GM12801 (cell line): ENCODE data around the gene SSPN.

ENCODE experiments used
- TF ChIP-seq, protein P1 (sequence below): IDR thresholded peaks from one replicate; pipeline ENCODE4 v1.5.1; 2011; ENCODE audit warnings: control low read depth; ENCODE audit not compliant: insufficient read length; ENCODE audit errors: extremely low read depth

Gene SSPN

DNA sequence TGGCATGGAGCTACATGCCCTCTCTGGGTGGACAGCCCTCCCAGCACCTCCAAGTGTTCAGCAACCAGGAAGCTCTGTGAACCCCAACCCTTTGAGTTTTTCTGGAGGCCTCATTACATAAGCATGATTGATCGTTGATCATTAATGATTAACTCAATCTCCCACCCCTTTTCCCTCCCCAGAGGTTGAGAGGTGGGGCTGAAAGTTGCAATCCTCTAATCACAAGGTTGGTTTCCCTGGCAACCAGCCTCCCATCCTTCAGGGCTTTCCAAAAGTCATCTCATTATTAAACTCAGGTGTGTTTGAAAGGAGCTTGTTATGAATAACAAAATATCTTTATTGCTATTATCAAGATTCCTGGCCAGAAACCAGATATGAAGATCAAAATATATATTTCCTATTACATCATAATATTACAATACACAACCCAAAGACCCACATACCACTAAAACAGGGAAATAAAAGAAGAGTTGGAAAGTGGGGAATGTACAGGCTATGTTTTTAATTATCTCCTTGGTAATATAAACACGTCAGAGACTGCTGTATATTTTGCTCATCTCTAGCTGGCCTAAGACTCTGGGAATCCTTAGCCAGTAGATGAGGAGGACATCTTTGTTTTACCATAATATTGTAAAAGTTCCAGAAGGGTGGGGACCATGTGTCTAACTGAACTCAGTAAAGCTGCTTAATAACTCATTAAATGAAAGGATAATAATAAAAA, 73.6 kb downstream of the SSPN start:
- TF ChIP-seq, protein P1, sequence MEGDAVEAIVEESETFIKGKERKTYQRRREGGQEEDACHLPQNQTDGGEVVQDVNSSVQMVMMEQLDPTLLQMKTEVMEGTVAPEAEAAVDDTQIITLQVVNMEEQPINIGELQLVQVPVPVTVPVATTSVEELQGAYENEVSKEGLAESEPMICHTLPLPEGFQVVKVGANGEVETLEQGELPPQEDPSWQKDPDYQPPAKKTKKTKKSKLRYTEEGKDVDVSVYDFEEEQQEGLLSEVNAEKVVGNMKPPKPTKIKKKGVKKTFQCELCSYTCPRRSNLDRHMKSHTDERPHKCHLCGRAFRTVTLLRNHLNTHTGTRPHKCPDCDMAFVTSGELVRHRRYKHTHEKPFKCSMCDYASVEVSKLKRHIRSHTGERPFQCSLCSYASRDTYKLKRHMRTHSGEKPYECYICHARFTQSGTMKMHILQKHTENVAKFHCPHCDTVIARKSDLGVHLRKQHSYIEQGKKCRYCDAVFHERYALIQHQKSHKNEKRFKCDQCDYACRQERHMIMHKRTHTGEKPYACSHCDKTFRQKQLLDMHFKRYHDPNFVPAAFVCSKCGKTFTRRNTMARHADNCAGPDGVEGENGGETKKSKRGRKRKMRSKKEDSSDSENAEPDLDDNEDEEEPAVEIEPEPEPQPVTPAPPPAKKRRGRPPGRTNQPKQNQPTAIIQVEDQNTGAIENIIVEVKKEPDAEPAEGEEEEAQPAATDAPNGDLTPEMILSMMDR, result no peak

DNA sequence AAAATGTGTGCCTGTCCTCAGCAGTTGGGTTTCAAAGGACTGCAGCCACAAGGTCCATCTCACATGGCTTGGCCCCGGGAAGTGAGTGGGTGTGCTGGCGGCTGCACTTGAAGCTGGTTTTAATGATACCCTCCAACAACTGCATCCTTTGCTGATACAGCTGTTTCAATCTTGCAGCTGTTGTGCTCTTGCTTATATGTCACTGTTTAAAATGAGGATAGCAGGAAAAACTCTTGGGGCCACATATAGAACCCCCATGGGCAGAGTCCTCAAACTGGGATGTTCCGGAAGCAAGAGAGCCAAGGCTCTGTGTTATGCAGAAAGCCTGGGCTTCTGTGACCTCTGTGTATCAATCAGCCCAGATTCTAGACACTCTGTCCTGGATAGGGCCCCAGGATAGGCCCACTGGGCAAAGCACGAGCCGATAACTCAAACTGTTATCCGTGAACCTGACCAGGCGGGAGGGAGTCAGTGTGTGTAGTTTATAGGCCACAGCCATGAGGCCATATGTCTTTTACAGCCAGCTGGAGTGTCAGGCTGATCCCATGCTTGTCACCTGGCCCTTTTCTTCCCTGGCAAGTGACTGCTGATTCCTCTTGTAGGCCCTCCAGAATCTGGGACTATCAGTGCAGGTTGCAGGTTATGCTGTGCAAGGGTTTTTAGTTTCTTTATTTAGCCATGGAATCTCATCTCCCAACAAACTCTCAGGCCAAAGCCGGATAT, 74.3 kb downstream of the SSPN start:
- TF ChIP-seq, protein P1, result no peak

DNA sequence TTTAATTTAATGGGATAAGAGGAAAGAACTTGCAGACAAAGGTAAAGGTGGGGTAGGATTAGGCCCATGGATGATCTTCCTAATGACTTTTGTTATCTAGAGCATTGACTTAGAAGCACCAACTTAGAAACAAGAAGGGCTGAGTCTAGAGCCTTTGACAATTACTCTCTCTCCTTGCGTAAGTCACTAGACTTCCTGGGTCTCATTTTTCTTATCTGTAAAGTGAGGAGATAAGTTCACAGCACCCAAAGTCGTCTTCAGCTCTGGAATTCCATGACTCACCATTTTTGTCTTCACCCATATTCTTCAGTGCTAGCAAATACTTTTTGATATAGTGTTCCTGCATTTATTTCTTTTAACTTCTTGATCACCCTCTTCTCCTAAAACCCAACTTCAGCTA, 75.7 kb downstream of the SSPN start:
- TF ChIP-seq, protein P1, result no peak

DNA sequence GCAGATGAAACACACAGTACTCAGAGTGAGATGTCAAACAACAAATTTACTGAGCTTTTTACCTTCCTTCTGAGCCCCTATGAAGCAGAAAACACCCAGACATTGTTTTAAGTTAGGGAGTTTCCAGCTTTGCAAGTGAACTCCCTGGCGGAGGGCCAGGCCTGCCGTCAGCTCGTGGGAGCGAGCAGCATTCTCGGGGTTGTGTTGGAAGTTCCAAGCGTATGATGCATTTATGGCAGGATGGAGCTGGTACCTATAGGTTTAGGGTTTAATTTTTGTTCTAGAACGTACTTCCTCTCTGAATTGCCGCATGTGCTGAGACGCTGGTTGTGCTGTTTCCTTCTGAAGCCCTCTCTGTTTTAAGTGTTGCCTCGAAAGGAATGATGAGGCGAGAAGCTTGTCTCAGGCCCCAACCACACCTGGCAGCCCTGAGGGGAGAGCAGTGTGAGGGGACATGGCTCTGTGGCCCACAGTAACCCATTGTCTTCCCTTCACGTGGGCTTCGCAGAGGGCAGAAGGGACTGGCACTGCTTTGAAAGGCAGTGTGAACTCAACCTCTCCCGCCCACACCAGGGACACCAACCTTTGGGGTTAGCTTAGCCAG, 76.6 kb downstream of the SSPN start:
- TF ChIP-seq, protein P1, result no peak

DNA sequence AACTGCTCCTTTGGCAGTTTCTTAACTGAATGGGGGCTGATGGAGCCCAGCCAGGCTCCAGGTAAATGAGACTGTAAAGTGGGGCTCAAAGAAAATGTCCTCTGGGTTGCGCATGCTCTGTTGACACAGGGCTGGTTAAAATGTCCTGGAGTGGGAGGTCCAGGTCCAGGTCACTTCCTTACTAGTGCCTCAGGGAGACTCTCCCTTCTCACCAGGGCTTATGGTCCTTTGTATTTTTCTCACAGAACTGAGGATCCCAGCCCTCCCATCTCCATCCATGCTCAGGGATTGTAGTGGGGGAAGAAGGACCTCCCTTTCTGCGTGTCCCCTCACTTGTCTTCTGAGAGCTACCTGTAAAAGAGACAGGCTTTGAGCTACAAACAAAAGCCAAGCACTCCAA, 77.5 kb downstream of the SSPN start:
- TF ChIP-seq, protein P1, result no peak

DNA sequence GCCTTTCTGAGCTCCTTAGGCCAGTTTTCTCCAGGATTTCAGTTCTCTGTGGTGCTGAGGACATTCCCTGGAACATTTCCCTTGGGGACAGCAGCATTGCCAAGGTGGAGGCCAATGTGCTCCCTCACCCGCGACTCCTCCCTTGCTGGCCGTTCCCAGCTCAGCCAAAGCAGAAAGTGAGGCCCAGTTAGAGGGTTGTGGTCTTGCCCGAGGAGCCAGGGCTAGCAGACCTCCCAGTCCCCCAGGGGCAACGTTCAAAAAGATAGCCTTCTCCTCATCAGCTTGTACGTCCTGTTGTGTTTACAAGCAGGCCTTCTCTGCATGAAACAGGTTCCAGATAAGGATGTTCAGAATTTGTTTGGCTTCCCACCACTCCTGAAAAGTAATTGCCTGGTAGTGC, 78.4 kb downstream of the SSPN start:
- TF ChIP-seq, protein P1, result no peak

DNA sequence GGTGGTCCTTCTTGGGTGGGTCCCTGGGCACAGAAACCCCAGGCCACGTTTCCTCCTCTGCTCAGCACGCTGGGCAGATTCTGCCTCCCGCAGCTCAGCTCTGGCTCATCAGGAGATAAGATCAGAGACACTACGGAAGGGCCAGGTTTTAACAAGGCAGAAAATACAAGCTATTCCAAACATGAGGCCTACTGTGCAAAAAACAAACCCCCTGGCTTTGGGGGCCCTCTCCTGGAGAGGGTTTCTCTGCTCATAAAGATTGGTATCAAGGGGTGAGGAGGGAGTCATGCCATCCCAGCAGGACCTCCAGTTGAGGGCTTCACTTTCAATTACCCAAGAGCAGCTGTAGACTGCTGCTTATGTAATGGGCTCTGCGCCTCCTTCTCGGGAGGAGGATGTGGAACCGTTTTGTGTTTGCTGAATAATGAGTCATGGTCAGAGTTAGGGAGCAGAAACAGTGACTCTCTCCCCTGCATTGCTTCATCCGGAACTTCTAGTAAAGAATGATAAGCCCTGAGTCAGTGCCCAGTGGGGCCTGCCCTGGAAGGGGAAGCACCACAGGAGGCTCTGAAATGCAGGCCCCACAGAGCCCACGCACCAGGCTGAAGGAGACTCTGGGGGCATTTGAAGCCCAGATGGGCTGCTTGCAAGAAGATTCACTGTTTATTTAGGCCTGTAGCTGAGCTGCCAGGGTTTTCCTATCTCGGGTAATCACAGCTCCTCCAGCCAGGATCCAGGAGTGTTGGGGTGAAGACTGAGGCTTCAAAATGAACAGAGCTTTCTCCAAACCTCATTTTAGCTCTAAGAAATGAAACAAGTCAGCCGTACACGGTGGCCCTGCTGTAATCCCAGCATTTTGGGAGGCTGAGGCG, 79.3 kb downstream of the SSPN start:
- TF ChIP-seq, protein P1, result no peak
